Measurements from ENCODE around the gene TNNT2.

GRCh38 chr1:201389051-201389450 is 11.6 kb upstream of the TNNT2 start:
- no peak for TF ChIP-seq CREB3 (CRISPR knock-in tag; IDR thresholded peaks at IDR 0.05)
- no peak for TF ChIP-seq NFE2 (CRISPR knock-in tag; IDR thresholded peaks at IDR 0.05)
- TF ChIP-seq PATZ1 (CRISPR knock-in tag; IDR thresholded peaks at IDR 0.05), result no peak
- no peak for TF ChIP-seq CTCF (CRISPR knock-in tag; IDR thresholded peaks at IDR 0.05)
- TF ChIP-seq ZNF670 (CRISPR knock-in tag; IDR thresholded peaks at IDR 0.05; ENCODE audit: borderline replicate concordance), result no peak
